ENCODE measurements around the gene CEMIP. TPM values are rescaled to one million over a fixed set of nuclear protein-coding genes. Genes with fewer than 3 reads are reported as not detected.

Gene CEMIP
- total and polyA plus RNA-seq, 12 donors = 0.08 to 2.2 (median 0.35) TPM

DNA sequence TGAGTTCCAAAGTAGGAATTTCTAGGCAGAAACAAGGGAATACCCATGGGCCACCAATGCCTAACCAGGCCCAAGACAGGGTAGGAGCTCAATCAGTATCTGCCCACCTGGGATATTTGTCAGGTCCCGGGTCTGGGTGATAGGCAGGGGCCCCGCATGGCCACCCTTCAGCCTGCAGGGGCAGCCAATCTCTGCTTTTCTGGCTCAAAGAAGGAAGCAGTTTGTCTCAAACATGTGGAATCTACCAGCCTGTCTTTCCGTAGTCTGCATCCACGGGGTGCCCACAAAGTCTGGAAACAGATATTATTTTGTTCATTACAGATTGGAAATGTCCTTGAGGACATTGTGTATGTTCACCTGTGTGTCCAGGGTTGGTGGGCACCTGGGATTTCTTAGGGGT lies 56.2 kb downstream of the CEMIP start:
- H3K4me3 ChIP-seq = no peak overlapping the region
- H3K27me3 ChIP-seq = no peaks in the 10 kb centered on the region
- no peaks in the 10 kb centered on the region for H3K4me1 ChIP-seq (replicated peaks in 1 of 2)
- no peak for DNase-seq
- 78 to 86% (median 81%) methylated on average over 4 of the region's 4 CpGs for WGBS, 4 donors
- TF ChIP-seq, protein P1, sequence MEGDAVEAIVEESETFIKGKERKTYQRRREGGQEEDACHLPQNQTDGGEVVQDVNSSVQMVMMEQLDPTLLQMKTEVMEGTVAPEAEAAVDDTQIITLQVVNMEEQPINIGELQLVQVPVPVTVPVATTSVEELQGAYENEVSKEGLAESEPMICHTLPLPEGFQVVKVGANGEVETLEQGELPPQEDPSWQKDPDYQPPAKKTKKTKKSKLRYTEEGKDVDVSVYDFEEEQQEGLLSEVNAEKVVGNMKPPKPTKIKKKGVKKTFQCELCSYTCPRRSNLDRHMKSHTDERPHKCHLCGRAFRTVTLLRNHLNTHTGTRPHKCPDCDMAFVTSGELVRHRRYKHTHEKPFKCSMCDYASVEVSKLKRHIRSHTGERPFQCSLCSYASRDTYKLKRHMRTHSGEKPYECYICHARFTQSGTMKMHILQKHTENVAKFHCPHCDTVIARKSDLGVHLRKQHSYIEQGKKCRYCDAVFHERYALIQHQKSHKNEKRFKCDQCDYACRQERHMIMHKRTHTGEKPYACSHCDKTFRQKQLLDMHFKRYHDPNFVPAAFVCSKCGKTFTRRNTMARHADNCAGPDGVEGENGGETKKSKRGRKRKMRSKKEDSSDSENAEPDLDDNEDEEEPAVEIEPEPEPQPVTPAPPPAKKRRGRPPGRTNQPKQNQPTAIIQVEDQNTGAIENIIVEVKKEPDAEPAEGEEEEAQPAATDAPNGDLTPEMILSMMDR (IDR thresholded peaks at IDR 0.05) = no peak
- TF ChIP-seq POLR2A (IDR thresholded peaks at IDR 0.05) = no peak
- H3K36me3 ChIP-seq (replicated peaks in 1 of 2) = no peaks in the 10 kb centered on the region
- H3K27ac ChIP-seq = no peak overlapping the region
- intact Hi-C loops (cut with DNase I) = no loop called here
- H3K9me3 ChIP-seq (replicated peaks in 1 of 3) = no peaks in the 10 kb centered on the region

DNA sequence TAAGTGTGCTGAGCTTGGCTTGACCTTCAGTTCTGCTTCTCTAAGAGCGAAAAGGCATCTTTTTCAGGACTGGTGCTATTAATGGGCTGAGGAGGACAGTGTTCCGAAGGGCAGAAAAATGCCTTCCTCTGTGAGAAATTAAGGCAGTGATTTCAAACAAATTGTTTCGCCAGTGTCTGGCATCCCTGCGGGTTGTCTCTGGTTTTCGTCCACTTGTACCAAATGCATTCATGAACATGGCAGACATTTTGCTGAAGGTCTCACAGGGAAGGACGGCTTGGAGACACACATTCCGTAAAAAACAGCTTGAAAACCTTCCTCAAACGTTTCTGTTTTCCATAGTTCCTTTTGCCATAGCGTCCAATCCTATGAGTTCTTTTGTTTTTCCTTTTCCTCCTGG lies 57.1 kb downstream of the CEMIP start:
- Histone ChIP-seq H3K4me3 (no peak overlapping the region), H3K4me1 (replicated peaks in 1 of 2) (no peaks in the 10 kb centered on the region), H3K27me3 (no peaks in the 10 kb centered on the region), H3K9me3 (replicated peaks in 1 of 3) (no peaks in the 10 kb centered on the region), H3K27ac (no peak overlapping the region), H3K36me3 (replicated peaks in 1 of 2) (no peaks in the 10 kb centered on the region)
- WGBS, 4 donors = 74 to 87% (median 79%) methylated on average over 9 of the region's 9 CpGs
- TF ChIP-seq, protein P1 (IDR thresholded peaks at IDR 0.05) = no peak
- TF ChIP-seq POLR2A (IDR thresholded peaks at IDR 0.05) = no peak
- intact Hi-C loops (cut with DNase I) = no loop called here
- DNase-seq = no peak

DNA sequence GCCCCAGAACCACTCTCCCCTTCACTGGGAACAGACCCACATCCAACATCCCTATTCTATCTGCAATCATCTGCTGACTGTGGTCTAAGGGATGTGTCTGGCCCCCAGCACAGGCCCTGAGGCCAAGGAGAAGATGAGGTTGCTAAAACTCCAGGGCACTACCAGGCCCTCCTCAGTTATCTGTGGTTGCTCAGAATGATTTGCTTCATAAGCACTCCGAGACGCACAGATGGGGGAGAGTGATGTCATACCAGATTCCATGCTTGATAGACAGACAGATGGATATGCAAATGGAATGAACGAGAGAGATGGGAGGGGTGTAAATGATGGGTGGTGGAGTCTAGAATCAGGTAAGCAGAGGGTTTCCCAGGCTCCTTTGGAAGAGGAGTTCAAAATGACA lies 57.8 kb downstream of the CEMIP start:
- no peaks in the 10 kb centered on the region for H3K27me3 ChIP-seq
- TF ChIP-seq, protein P1 (IDR thresholded peaks at IDR 0.05) = no peak
- TF ChIP-seq POLR2A (IDR thresholded peaks at IDR 0.05) = no peak
- WGBS, 4 donors = 73 to 88% (median 83%) methylated on average over 3 of the region's 3 CpGs
- H3K4me3 ChIP-seq = no peak overlapping the region
- intact Hi-C loops (cut with DNase I) = no loop called here
- no peaks in the 10 kb centered on the region for H3K9me3 ChIP-seq (replicated peaks in 1 of 3)
- H3K4me1 ChIP-seq (replicated peaks in 1 of 2) = no peaks in the 10 kb centered on the region
- no peaks in the 10 kb centered on the region for H3K36me3 ChIP-seq (replicated peaks in 1 of 2)
- DNase-seq = no peak
- no peak overlapping the region for H3K27ac ChIP-seq

DNA sequence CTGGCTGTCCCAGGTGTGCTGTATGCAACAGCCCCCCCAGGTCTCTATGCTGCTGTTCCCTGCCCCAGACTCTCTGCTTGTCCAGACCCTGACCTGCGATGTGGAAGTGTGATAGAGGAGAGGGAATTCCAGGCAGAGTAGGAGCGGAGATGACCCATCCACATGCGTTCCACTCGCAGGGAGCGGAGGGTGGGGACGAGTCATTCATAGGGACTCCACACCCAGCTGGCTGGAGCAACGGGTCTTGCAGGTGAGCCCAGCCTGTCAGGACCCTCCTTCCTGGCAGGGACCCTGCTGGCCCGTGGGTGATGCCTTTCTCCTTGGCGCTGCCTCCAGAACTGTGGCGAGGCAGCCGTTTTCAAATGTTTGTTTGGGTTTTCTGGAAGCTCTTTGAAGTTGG lies 58.8 kb downstream of the CEMIP start:
- TF ChIP-seq, protein P1 (IDR thresholded peaks at IDR 0.05) = no peak
- TF ChIP-seq POLR2A (IDR thresholded peaks at IDR 0.05) = no peak
- Histone ChIP-seq H3K9me3 (replicated peaks in 1 of 3) (no peaks in the 10 kb centered on the region), H3K4me1 (replicated peaks in 1 of 2) (no peaks in the 10 kb centered on the region), H3K27ac (no peak overlapping the region), H3K4me3 (no peak overlapping the region), H3K27me3 (no peaks in the 10 kb centered on the region), H3K36me3 (replicated peaks in 1 of 2) (no peaks in the 10 kb centered on the region)
- WGBS, 4 donors = 80 to 89% (median 83%) methylated on average over 4 to 11 of the region's 11 CpGs
- no peak for DNase-seq
- intact Hi-C loops (cut with DNase I) = no loop called here

Measured in adrenal gland (tissue), 12 donors.